Spleen (tissue), 7 donors: ENCODE data around the gene ENTR1.

Source experiments
- POLR2A ChIP-seq, 3 donors: fragments of 450-650 bp; IDR thresholded peaks; one replicate each; pipeline ENCODE4 v1.5.1; 2017; ENCODE audit warnings: antibody characterized with exemption in 3 of 3, mild to moderate bottlenecking in 1 of 3
- TF ChIP-seq, protein P1 (sequence below), 11 experiments: fragments of 200-600 bp in 7 of 11; fragments of 450-650 bp in 4 of 11; sonication (generic) in 4 of 11; IDR thresholded peaks in 8 of 11; conservative IDR thresholded peaks in 3 of 11; 1 replicate in 7 of 11; 2 replicates in 4 of 11; pipeline versions ENCODE4 v1.4.0 to v1.8.0; 2016 to 2021; ENCODE audit warnings: antibody characterized with exemption in 11 of 11, inconsistent platforms in 4 of 11, mild to moderate bottlenecking in 1 of 11
- donor health status: DM: no; HTN: no; CAD: no; lungs with moderate emphysema.
- donor health status: DM: no; HTN: no; CAD: no.
- donor health status: DM: no; HTN: no; CAD: no.

DNA sequence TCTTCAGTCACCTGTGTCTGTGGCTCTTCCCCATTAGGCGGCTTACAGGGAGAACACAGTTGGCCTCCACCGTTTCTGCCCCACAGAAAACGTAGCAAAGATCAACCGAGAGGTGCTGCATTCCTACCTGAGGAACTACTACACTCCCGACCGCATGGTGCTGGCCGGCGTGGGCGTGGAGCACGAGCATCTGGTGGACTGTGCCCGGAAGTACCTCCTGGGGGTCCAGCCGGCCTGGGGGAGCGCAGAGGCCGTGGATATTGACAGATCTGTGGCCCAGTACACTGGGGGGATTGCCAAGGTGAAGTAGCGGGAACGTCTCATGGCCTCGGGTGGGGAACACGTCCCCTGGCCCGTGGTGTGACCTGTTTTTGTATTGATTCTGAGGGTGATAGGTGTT lies 6.5 kb upstream of the ENTR1 start:
- TF ChIP-seq, protein P1, sequence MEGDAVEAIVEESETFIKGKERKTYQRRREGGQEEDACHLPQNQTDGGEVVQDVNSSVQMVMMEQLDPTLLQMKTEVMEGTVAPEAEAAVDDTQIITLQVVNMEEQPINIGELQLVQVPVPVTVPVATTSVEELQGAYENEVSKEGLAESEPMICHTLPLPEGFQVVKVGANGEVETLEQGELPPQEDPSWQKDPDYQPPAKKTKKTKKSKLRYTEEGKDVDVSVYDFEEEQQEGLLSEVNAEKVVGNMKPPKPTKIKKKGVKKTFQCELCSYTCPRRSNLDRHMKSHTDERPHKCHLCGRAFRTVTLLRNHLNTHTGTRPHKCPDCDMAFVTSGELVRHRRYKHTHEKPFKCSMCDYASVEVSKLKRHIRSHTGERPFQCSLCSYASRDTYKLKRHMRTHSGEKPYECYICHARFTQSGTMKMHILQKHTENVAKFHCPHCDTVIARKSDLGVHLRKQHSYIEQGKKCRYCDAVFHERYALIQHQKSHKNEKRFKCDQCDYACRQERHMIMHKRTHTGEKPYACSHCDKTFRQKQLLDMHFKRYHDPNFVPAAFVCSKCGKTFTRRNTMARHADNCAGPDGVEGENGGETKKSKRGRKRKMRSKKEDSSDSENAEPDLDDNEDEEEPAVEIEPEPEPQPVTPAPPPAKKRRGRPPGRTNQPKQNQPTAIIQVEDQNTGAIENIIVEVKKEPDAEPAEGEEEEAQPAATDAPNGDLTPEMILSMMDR (IDR thresholded peaks at IDR 0.05 in 8 of 11, conservative IDR thresholded peaks at IDR 0.05 in 3 of 11): no peak
- no peak for TF ChIP-seq POLR2A (IDR thresholded peaks at IDR 0.05)
